HG02678 (cell line): Measurements from ENCODE around the gene ING3.

Source experiments
- ATAC-seq: cut with Tn5 transposase; IDR thresholded peaks from one replicate; pipeline ENCODE4 v1.9.1; 2021; ENCODE audit warnings: mild to moderate bottlenecking, moderate library complexity; ENCODE audit not compliant: unreplicated experiment

Gene ING3

DNA sequence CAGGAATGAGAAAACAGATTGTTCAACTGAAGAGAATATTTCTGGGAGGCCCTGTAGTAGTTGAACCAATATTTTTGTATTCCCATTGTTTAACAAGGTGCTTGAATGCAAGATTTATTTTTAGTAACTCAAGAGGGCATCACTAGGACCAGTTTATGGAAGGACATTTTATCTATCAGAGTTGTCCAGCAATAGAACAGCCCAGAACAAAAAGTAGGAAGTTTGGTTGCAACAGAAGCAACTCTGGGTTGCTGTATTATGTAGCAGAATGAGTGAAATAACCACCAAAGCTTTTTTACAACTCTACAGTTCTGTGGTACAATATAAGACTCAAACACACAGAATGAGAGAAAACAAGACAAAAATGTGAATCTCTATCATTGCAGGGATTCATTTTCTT lies 72.6 kb downstream of the ING3 start:
- ATAC-seq: no peak

DNA sequence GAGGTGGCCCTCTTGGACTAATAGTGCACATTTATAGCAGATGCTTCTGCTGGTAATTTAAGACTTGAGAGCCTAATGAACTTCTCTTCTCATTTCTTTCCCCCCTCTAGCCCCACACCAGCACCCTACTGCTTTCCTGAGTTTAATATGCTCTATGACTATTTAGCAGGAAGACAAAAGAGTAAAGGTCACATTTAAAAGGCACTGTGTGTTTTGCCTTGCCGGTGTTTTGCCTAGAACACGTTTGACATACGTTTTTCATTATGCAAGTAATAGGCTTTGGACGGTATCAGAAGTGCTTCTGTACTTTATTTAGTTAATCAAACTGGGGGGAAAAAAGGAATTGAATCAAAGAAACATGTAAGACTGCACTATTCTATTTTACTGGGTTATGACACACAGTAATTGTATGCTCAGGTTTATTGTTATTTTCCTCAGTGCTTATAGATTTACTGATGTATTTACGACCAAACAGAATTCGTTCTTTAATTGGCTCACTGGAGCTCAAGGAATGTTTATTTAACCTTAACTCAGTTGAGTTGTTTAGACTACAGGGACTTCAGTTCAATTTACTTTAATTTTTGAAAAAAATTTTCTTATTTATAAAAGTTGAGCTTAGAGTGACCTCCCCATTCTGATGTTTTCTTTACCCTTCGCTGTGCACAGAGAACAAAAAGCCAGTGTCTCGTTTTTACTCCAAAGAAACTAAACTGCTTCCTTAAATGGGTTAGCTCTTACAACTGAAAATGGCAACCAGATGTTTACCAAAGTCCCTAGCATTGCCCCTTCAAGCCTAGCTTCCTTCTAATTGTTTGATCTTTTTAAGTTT lies 73.3 kb downstream of the ING3 start:
- peak; percentile 46 for ATAC-seq

DNA sequence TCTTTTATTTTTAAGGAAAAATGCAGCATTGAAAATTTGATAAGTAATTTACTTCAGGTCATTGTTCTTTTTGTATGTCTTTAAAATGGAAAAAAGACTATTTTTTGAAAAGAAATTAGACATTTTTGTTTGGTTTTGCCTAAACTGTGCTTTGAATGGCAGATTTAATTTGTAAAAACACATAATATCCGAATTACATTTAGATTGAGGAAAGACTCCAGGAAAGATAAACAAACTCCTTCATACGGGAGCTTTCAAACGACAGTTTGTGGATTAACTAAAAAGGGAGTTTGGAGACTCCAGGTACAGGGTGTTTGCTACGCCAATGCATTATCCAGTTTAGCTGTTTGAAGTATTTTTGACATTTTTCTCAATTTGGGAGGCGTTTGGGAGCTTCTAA lies 74.0 kb downstream of the ING3 start:
- ATAC-seq: no peak

DNA sequence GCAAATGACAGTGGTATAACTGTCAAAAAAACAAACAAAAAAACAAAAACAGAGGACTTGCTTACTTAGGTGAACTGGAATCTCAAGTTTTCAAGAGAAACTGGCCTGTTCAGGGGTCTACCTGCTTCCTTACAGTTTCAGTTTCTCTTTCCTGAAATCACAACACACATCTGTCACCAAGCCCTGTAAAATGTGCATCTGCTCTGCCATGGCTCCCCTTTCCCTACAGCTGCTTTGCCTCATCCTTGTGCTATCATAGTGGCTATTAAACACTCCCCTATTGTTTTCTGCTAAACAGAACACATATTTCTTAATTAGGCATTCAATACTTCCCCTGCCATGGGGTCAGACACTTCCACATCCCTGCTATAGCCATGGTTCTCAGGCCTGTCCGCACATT lies 75.6 kb downstream of the ING3 start:
- ATAC-seq: no peak

DNA sequence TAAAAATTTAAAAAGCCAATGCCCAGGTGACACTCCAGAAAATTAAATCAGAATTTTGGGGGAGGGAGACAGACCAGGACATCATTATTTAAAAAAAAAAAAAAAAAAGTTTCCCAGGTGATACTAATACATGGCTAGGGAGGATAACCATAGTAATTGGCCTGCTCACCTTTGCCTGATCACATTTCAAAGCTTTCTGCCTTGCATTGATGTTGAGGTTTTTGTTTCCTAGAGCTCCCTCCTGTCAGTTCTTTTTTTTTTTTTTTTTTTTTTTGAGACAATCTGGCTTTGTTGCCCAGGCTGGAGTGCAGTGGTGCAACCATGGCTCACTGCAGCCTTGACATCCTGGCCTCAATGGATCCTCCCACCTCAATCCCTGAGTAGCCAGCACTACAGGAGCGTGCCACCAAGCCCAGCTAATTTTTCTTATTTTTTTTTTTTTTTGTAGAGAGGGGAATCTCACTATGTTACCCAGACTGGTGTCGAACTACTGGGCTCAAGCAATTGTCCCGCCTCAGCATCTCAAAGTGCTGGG lies 76.1 kb downstream of the ING3 start:
- ATAC-seq: no peak
